ENCODE data around the gene THAP6.
"Not testable (repeated sequence)": the region's sequence is repeated elsewhere in the genome, so short reads cannot be mapped to it uniquely, and the experiment has no call there.

Gene THAP6

GRCh38 chr4:75514131-75514948 is at the start of gene THAP6, which contains the start of gene RCHY1:
Gene THAP6 (plus strand): TSS chr4:75514473. CDS start chr4:75515453, 980 bp downstream.
Gene RCHY1 (minus strand): TSS chr4:75514403. CDS start chr4:75514286, 117 bp downstream.
- DNase-seq (ENCODE audit: low read depth in 2 of 3, low spot score in 1 of 3): peak; percentile 87 to 89 (median 87)

- no peak for DNase-seq (ENCODE audit: low read depth in 2 of 3, low spot score in 1 of 3)
Measured at GRCh38 chr4:75469896-75470295, 44.4 kb upstream of the THAP6 start.

- DNase-seq (ENCODE audit: low read depth in 2 of 3, low spot score in 1 of 3): no peak
Measured at GRCh38 chr4:75470738-75471137, 43.5 kb upstream of the THAP6 start.

- no peak for DNase-seq (ENCODE audit: low read depth in 2 of 3, low spot score in 1 of 3)
Measured at GRCh38 chr4:75477201-75477600, 37.1 kb upstream of the THAP6 start.

GRCh38 chr4:75484190-75484589 is 30.1 kb upstream of the THAP6 start:
- DNase-seq (ENCODE audit: low read depth in 2 of 3, low spot score in 1 of 3): no peak

- no peak for DNase-seq (ENCODE audit: low read depth in 2 of 3, low spot score in 1 of 3)
Measured at GRCh38 chr4:75490155-75490554, 24.1 kb upstream of the THAP6 start.

GRCh38 chr4:75494563-75494962 is 19.7 kb upstream of the THAP6 start:
- no peak for DNase-seq (ENCODE audit: low read depth in 2 of 3, low spot score in 1 of 3)

- no peak for DNase-seq (ENCODE audit: low read depth in 2 of 3, low spot score in 1 of 3)
Measured at GRCh38 chr4:75495476-75495875, 18.8 kb upstream of the THAP6 start.

GRCh38 chr4:75496406-75496805 is 17.9 kb upstream of the THAP6 start:
- no peak for DNase-seq (ENCODE audit: low read depth in 2 of 3, low spot score in 1 of 3)

- DNase-seq (ENCODE audit: low read depth in 2 of 3, low spot score in 1 of 3): no peak
Measured at GRCh38 chr4:75497133-75497532, 17.1 kb upstream of the THAP6 start.

GRCh38 chr4:75498041-75498440 is 16.2 kb upstream of the THAP6 start:
- DNase-seq (ENCODE audit: low read depth in 2 of 3, low spot score in 1 of 3): no peak

GRCh38 chr4:75499900-75500299 is 14.4 kb upstream of the THAP6 start:
- no peak for DNase-seq (ENCODE audit: low read depth in 2 of 3, low spot score in 1 of 3)

- DNase-seq (ENCODE audit: low read depth in 2 of 3, low spot score in 1 of 3): no peak
Measured at GRCh38 chr4:75502671-75503070, 11.6 kb upstream of the THAP6 start.

GRCh38 chr4:75505630-75506029 is 8.6 kb upstream of the THAP6 start:
- DNase-seq (ENCODE audit: low read depth in 2 of 3, low spot score in 1 of 3): no peak

GRCh38 chr4:75509592-75509991 is 4.7 kb upstream of the THAP6 start:
- DNase-seq (ENCODE audit: low read depth in 2 of 3, low spot score in 1 of 3): not testable (repeated sequence)

- no peak for DNase-seq (ENCODE audit: low read depth in 2 of 3, low spot score in 1 of 3)
Measured at GRCh38 chr4:75511841-75512240, 2.4 kb upstream of the THAP6 start.

GRCh38 chr4:75512386-75513211 is 1.7 kb upstream of the THAP6 start:
- DNase-seq (ENCODE audit: low read depth in 2 of 3, low spot score in 1 of 3): no peak

- DNase-seq (ENCODE audit: low read depth in 2 of 3, low spot score in 1 of 3): peak in 1 of 3 donors; percentile 14
Measured at GRCh38 chr4:75513526-75514130, 645 bp upstream of the THAP6 start.

GRCh38 chr4:75514949-75515612 is 808 bp downstream of the THAP6 start:
- DNase-seq (ENCODE audit: low read depth in 2 of 3, low spot score in 1 of 3): peak in 1 of 3 donors; percentile 8

GRCh38 chr4:75516144-75516543 is 1.9 kb downstream of the THAP6 start:
- no peak for DNase-seq (ENCODE audit: low read depth in 2 of 3, low spot score in 1 of 3)

GRCh38 chr4:75519452-75519851 is 5.2 kb downstream of the THAP6 start:
- not testable (repeated sequence) for DNase-seq (ENCODE audit: low read depth in 2 of 3, low spot score in 1 of 3)

All from stimulated activated CD4-positive, alpha-beta T cell treated with anti-CD3 and anti-CD28 coated beads, Interleukin-12 subunit alpha, Interleukin-12 subunit beta, amount 100 ng/mL, for 48 hours (primary cell).